CD4-positive, alpha-beta T cell treated with Interleukin-21 for 1 hour (primary cell): Measurements from ENCODE around the gene ADGRL2.

Experiments used
- DNase-seq: peaks from one replicate; pipeline ENCODE4 v3.0.0-alpha.2; 2020

The ADGRL2 gene

GRCh38 chr1:81921344-81921743 is 120.6 kb downstream of the ADGRL2 start:
- DNase-seq = no peak

- DNase-seq = no peak
Measured at GRCh38 chr1:81921851-81922462, 121.2 kb downstream of the ADGRL2 start.

DNA sequence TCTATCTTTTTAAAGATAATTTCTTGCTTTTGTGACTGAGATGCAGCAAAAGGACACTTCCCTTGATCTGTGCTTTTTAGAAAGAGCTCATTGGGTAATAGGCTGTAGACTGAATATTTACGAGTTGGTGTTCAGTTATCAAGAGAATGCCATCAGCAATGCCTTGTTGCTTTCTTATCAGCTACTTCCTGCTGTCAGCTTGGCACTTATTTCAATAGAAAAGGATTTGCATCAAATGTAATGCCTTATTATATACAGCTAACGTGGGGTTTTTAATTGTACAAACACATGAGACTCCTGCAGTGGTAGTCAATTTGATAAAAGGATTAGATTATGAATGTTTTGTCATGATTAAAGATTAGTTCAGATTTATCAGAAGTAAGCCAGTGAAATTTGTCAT is 122.2 kb downstream of the ADGRL2 start:
- DNase-seq = no peak

GRCh38 chr1:81929106-81929505 is 128.4 kb downstream of the ADGRL2 start:
- DNase-seq = no peak

GRCh38 chr1:81936853-81937252 is 136.1 kb downstream of the ADGRL2 start:
- no peak for DNase-seq

DNA sequence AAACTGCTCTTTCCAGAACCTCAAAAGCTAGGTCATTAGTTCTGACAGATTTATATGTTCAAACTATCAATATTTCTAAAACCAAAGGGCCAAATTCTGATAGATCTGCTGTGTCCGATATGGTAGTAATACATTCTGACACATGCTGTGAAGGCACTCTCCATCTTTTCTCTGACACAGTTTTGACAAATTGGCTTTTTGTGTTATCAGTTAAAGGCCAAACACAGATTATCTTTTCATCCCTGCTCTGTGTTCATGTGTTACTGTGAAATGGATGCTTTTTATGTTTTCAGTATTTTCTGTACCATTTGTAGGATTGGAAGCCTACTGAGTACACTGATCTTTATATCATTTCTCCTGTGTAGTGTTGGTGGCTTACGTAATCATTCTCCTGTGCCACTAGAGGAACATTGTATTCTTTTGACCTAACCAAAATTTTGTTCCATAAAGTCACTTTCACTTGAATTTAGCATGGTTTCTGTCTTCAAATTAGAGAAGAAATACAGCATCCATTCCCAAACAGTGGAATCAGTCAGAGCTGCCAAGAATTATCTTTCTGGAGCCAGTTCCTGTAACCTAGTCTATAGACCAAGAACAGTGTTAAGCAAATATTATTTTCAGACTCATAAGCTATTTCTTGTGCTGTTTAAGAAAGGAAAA is 137.2 kb downstream of the ADGRL2 start:
- no peak for DNase-seq

GRCh38 chr1:81948495-81948894 is 147.8 kb downstream of the ADGRL2 start:
- DNase-seq = no peak

- no peak for DNase-seq
Measured at GRCh38 chr1:81949421-81949820, 148.7 kb downstream of the ADGRL2 start.

- no peak for DNase-seq
Measured at GRCh38 chr1:81950037-81950436, 149.3 kb downstream of the ADGRL2 start.

- no peak for DNase-seq
Measured at GRCh38 chr1:81950591-81951244, 150.0 kb downstream of the ADGRL2 start.

GRCh38 chr1:81954534-81955020 is 153.8 kb downstream of the ADGRL2 start:
- no peak for DNase-seq

DNA sequence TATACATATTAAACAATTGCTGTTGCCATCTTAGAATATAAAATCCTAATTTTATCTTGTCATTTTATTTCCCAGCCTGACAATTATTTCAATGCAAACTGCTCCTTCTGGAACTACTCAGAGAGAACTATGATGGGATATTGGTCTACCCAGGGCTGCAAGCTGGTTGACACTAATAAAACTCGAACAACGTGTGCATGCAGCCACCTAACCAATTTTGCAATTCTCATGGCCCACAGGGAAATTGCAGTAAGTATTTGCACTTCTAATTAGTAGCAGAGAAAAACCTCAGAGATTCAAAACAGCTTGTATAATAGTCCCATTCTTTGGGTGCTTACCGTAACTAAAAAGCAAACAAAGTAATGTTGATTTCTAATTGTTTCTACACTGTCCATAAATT is 167.2 kb downstream of the ADGRL2 start:
- DNase-seq = no peak

DNA sequence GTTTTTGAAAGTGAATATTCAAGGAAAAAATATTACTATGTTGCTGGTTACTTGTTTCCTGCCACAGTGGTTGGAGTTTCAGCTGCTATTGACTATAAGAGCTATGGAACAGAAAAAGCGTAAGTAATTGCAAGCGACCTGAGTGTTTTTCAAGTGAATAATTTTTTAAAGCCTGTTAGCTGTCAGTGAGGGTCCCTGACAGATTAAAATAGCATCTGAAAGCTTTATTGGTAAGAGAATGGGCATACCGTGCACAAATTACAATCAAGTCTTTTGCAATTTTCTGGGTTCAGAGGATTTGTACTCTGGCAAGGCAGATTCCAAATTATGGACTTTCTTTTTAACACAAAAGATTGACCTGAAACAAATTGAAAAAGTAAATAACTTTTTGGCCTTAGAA is 169.7 kb downstream of the ADGRL2 start:
- DNase-seq = no peak

DNA sequence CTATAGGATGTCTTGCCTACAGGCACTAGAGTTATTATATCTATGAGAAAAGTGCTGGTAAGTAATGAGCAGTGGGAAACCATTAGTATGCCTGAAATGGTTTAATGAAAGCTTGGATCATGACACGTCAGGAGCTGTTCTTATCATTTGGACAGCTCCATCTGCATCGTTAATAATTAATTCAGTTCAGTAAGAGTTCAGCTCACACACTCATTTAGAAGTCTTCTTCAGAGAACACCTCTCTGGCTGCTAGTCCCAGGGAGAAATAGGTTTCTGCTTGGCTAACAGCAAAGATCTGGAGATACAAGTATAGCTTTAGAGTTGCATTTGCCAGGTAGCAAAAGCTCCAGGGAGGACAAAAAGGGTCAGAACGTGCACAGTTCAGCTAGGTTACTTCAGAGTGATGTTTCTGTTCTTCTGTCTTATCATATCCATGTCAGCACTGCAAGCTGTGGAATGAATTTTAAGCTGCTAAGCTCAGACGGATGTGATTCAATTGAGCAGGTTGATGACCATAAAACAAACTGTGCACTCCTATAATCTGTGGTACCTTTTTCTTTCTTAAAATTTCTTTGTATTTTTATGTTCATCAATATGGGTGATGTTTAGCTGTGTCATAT is 173.6 kb downstream of the ADGRL2 start:
- no peak for DNase-seq

GRCh38 chr1:81974883-81975555 is 174.3 kb downstream of the ADGRL2 start:
- no peak for DNase-seq

DNA sequence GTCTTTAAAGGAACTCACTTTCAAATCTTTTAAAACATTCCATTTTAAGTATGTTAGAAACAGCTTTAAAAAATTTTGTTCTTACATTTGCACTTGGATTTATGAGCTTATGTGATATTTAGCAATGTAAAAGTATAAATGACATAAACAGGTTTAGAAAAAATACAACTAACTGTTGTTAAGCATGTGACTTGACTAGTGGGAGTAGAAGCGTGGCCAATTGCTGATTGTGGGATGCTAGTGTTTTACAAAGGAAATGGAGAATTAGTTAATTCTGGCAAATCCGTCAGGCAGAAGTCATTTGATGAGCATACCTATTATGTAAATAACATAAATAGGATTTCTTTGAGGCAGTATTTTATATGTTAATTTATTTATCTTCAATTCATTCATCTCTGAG is 175.8 kb downstream of the ADGRL2 start:
- DNase-seq = no peak

GRCh38 chr1:81978945-81979344 is 178.2 kb downstream of the ADGRL2 start:
- DNase-seq = no peak

DNA sequence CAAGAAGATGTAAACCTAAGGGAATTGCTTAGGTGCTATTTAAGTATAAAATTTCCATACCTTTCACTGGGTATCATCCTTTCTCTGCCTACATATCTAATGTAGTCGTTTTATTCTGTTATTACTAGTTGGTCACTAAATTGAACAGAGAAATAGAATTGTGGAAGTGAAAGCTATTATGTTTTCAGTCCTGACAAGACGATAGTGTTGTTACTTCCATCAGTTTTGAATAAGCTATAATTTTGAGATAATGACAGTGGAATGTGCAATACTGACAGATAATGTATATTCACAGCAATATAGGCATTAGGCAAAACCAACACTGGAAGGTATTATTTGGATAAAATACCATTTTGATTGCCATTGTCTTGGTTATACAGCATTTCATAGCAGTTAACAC is 181.8 kb downstream of the ADGRL2 start:
- DNase-seq = no peak

DNA sequence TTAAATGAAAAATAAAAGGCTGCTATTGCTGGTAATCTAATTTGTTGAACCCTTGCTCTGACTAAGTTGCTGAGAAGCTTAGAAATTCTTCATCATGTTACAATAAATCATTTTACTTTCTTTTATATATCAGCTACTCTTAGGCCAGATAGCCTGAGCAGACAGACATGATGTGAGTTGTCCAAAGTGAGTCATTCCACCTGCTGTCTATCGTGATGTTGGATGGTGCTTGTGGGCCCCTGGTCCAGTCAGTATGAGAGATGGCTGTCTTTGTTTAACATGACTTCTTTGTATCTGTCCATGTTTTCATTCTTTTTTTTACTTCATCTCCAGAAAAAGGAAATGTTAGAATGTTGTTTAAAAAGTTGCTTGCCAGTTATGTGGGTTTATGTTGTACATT is 188.8 kb downstream of the ADGRL2 start:
- DNase-seq = no peak

DNA sequence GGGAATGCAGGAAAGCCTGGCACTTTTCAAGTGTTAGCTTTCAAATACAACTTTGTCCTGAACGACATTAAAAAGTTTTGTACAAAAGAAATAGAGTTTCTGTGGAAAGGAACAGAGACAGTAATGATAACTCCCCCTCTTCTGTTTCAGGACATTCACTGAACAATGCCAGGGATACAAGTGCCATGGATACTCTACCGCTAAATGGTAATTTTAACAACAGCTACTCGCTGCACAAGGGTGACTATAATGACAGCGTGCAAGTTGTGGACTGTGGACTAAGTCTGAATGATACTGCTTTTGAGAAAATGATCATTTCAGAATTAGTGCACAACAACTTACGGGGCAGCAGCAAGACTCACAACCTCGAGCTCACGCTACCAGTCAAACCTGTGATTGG is 189.5 kb downstream of the ADGRL2 start:
- DNase-seq = no peak

DNA sequence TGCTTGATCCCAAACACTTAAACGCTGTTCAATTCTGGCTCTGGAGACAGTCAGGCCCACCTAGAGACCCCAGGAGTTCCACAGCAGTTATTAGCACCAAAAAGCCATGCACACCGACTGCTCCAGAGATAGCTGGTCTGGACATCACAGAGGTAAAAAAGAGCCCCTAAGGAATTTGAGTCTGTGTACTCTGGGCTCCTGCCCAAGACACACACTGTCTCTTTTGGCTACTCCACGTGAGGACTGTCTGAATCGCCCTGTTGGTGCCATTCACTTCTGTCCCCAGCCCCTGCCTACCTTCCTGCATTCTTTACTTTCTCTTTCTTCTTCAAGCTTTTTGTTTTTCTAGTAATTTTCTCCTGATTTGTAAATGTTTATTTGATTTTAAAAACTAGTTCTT is 197.4 kb downstream of the ADGRL2 start:
- DNase-seq = no peak

DNA sequence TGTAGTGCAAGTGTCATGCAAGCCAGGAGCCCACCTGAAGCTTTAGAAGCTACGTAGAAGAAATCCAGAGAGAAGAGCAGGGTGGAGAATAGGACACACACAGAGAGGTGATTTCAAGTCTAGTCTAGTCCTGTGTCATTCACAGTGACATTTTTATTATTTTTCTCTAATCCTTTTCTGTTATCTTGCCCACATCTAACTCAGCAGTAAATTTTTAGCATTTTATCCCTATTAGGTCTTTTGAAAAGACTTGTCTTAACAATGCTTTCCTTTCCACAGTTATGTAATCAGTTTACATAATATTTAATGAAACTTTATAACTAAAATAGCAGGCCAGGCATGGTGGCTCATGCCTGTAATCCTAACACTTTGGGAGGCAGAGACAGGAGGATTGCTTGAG is 198.6 kb downstream of the ADGRL2 start:
- DNase-seq = no peak

DNA sequence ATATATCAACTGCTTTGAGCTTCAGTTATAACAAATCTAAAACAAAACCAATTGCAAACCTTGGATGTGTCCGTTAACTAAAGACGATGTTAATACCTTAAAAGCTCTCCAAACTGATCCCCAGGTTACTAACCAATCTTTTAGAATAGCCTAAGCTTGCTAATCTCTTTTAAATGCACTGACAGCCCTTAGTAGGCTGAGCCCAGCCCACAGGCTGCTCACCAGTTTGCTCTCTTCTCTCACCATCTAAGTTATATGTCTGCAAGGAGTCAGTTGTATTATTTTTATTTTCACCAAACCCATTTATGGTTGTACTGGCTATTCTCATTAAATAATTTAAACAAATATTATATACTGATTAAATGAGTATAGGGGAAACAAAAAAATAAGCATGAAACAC is 199.5 kb downstream of the ADGRL2 start:
- no peak for DNase-seq
